ENCODE results near the gene ADCK1.

DNA sequence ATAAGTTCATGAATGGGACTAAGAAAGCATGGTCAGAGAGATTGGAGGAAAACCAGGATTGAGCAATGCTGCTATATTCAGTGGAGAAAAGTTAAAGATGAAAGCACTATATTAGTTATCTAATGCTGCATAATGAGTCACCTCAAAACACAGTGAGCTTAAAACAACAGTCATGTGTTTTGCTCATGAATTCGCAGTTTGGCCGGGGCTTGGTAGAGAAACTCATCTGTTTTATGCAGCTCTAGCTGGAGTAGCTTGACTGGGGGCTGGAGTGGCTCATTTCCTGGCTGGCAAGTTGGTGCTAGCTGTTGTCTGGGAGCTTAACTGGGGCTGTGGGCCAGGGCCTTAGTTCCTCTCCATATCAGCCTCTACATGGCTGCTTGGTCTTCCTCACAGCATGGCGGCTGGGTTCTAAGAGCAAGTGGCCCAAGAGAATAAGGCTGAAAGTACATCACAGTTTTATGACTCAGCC, 90.1 kb downstream of the ADCK1 start:
- TF ChIP-seq CTCF (conservative IDR thresholded peaks at IDR 0.05; ENCODE audit: low read length) (no peak), EZH2phosphoT487 (IDR thresholded peaks at IDR 0.05; ENCODE audit: borderline replicate concordance, low read depth, low read length) (no peak)
